GM21737 (cell line): ENCODE results near the gene FBXL16.
A peak's percentile ranks its signal among the peaks of the same experiment; 100 is the strongest.
"Not testable (repeated sequence)": the region's sequence is repeated elsewhere in the genome, so short reads cannot be mapped to it uniquely, and the experiment has no call there.

Experiments used
- ATAC-seq: cut with Tn5 transposase; IDR thresholded peaks from one replicate; pipeline ENCODE4 v1.9.1; 2021; ENCODE audit warnings: mild to moderate bottlenecking, moderate library complexity; ENCODE audit not compliant: unreplicated experiment

The FBXL16 gene

GRCh38 chr16:692356-693108 lies 13.1 kb downstream of the FBXL16 start:
- ATAC-seq, result no peak

DNA sequence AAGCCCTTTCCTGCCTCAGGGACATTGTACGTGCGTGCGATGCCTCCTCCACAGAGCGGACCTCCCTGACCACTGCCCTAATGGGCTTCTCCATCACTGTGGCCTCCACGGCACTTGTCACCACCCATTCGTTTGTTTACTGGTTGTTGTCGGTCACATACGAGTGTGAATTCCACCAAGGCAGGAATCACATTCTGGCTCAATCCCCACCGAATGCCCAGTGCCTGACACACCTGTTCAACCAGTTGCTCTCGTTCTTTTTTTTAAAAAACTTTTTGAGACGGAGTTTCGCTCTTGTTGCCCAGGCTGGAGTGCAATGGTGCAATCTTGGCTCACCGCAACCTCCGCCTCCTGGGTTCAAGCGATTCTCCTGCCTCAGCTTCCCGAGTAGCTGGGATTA lies 14.4 kb downstream of the FBXL16 start:
- ATAC-seq, result not testable (repeated sequence)

- no peak for ATAC-seq
Measured at GRCh38 chr16:689175-689897, 16.3 kb downstream of the FBXL16 start.

GRCh38 chr16:687499-687898 lies 18.1 kb downstream of the FBXL16 start:
- ATAC-seq, result no peak

GRCh38 chr16:686459-687260 lies 18.9 kb downstream of the FBXL16 start:
- no peak for ATAC-seq

GRCh38 chr16:685967-686366 lies 19.6 kb downstream of the FBXL16 start:
- no peak for ATAC-seq

DNA sequence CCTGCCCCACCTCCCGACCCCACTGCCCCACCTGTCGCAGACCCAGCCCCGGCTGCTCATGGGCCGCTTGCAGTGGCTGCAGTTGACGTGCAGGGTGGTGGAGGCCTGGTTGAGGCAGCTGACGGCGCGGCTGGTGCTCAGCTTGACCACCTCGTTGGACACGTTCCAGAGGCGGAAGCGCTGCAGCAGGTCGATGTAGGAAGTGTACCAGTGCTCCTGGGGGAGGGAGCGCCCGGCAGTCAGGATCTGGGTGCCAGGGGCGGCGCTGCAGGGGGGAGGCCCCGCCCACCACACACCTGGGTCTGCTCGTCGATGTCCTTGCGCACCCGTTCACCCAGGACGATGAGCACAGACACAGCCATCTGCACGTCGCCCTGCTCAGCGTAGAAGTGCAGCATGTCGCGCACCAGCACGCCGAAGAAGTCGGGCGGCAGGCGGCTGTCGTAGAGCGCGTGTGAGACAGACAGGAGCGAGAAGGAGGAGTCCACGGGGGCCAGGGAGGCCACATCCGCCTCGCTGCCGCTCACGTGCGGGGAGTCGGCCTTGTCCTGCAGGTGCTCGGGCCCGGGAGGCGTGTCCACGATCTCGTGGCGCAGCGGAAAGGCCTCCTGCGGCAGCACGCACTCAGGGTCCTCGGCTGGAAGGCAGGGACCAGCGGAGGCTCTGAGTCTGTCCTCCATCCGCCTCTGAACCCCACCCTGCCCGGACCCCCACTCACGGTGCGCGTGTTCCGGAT lies 20.5 kb downstream of the FBXL16 start:
- ATAC-seq, result no peak

DNA sequence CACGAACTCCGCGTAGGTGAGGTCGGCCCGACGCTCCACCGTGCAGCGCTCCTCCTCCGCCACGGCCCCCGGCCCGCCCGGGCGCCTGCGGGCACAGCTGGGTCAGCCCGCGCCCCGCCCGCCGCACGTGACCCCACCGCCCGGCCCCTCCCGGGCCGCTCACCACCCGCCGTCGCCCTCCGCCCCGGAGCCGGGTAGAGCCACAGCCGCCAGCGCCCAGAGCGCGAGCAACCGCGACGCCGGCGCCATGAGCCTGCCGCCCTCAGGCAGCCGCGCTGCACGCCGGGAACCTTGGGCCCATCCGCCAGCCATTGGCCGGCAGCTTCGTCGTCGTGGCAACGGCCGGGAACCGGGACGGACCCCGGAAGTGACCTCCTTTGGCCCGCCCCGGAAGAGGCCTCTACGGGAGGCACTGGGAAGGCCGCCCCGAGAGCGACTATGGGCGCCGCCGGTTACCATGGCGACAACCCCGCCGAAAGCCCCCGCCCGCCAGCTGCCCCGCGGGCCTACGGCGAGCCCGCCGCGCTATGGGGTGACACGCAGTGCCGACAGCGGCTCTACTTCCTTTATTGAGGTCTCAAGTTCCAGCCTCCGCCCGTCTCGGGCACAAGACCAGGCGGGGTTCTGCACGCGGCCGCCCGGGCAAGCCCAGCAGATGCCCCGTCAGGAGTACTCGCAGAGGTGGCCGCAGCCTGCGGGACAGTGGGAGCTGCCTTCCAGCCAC lies 21.4 kb downstream of the FBXL16 start, which contains the start of gene JMJD8:
JMJD8 (minus strand) TSS at position 264 of the 724 bp plus-strand sequence; CDS start at position 249, 15 bp downstream.
- peak; percentile 46 for ATAC-seq

GRCh38 chr16:683396-684070 lies 22.1 kb downstream of the FBXL16 start:
- ATAC-seq, result peak; percentile 0

DNA sequence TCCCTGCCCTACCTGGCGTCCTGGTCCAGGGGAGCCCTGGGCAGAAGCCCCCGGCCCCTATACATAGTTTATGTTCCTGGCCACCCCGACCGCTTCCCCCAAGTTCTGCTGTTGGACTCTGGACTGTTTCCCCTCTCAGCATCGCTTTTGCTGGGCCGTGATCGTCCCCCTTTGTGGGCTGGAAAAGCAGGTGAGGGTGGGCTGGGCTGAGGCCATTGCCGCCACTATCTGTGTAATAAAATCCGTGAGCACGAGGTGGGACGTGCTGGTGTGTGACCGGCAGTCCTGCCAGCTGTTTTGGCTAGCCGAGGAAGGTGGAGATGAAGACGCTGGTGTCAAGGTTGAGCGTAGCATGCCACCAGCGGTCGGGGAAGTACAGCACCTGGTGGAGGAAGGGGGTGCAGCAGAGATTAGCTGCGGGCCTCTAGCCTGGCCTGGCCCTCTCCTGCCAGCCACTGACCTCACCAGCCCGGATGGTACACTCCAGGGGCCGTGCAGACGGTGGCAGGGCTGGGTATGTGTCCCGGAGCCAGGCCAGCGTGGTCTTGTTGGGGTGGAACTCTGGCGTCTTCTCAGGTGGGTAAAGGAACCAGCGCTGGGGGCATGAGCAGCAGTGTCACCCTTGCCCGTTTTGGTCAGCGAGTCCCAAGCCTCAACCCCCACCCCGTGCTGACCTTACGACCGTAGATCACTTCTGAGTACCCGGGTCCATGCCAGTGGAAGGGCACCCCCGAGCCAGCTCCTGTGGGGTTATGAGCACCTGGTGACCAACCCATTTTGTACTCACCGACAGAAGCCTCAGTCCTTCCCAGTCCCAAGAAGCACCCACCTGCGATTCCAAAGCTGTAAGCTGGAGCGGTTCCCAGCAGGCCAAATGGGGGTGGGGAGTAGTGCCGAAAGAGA lies 22.9 kb downstream of the FBXL16 start:
- ATAC-seq, result no peak

DNA sequence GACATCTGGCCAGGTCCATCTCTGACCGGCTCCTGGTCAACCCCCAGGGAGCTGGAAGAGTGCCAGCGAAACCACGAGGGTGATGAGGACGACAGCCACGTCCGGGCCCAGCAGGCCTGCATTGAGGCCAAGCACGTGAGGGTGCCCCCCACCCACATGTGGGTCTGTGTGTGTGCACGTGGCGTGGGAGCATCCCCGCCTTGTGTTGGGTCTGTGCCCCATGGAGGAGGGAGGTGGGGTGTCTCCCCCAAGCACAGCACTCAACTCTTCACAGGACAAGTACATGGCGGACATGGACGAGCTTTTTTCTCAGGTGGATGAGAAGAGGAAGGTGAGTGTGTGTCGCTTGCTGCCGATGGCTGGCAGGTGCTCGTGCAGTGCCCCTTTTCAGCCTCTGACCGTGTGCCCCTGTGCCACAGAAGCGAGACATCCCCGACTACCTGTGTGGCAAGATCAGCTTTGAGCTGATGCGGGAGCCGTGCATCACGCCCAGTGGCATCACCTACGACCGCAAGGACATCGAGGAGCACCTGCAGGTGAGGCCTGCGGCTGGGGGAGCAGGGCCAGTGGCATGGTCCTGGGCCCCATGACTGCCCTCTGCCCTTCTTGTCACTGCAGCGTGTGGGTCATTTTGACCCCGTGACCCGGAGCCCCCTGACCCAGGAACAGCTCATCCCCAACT lies 23.7 kb downstream of the FBXL16 start:
- no peak for ATAC-seq

- ATAC-seq, result no peak
Measured at GRCh38 chr16:680967-681745, 24.4 kb downstream of the FBXL16 start.

- ATAC-seq, result no peak
Measured at GRCh38 chr16:680625-680945, 25.0 kb downstream of the FBXL16 start.

DNA sequence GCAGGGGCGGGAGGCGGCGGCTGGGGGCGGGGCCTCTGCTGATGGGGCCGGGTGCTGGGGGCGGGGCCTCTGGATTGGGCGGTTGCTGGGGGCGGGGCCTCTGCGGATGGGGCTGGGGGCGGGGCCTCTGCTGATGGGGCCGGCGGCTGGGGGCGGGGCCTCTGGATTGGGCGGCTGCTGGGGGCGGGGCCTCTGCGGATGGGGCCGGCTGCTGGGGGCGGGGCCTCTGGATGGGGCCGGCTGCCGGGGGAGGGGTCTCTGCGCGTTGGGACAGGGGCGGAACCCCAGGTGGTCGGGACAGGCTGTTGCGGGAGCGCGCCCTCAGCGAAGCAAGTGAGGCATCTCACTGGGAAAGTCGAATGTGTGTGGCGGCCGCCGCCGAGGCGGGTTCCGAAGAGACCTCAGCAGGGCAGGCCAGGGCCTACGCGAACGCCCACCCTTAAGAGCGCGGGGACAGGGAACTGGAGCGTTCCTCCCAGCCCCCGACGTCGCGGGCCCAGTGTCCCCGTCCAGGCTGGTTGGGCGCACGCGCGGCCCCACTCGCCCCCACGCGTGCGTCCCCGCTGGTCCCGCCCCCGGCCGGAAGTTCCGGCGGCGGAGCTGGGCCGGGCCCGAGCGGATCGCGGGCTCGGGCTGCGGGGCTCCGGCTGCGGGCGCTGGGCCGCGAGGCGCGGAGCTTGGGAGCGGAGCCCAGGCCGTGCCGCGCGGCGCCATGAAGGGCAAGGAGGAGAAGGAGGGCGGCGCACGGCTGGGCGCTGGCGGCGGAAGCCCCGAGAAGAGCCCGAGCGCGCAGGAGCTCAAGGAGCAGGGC lies 25.6 kb downstream of the FBXL16 start, which contains the start of gene STUB1:
STUB1 (plus strand) TSS at position 597 of the 811 bp plus-strand sequence; CDS start at position 713, 116 bp downstream.
- ATAC-seq, result peak; percentile 31

DNA sequence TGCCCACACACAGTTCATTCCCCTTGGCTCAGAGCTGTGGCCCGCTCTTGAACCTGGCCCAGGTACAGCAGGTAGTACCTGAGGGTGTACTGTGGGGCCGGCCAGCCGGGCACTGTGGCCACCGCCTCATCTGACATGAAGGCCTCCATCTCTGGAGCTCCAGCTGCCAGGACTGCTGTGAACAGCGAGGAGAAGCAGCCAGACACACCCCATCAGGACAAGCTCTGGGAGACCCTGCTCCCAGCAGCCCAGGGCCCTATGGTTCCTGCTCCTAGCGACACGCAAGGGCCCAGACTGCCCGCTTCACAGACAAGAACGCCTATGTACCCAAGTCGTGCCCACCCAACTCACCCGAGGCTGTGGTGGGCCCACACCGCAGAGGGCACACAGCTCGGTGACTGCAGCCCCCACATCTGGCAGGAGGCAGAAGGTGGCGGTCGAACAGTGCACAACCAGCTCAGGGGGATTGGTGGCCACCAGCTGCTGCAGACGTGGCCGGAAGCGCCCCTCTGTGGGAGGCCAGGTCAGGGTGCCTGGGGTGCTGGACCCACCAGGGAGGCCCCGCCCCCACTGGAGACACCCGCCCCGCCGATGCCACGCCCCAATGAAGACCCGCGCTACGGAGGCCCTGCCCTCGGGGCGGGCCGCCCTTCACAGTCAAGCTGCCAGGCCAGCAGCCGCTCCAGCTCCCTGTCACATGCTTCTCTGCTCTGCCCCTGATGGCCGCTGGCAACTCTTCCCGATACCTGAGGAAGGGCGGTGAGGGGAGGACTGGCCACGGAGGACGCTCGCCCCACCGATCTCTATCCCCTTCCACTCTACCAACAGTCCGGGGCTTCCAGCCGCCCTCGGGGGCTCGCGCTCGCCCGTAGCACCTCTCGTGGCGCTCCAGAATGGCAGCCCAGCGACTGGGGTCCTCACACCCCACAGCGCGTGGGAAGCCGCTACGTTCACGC lies 26.5 kb downstream of the FBXL16 start:
- no peak for ATAC-seq
